ENCODE measurements around the gene BRSK2.

BRSK2 gene

GRCh38 chr11:1397146-1397861 lies 7.6 kb downstream of the BRSK2 start:
- no peak for DNase-seq (ENCODE audit: low read depth in 2 of 2)

GRCh38 chr11:1397862-1398527 lies 8.3 kb downstream of the BRSK2 start:
- no peak for DNase-seq (ENCODE audit: low read depth in 2 of 2)

GRCh38 chr11:1398528-1399235 lies 8.9 kb downstream of the BRSK2 start:
- no peak for DNase-seq (ENCODE audit: low read depth in 2 of 2)

DNA sequence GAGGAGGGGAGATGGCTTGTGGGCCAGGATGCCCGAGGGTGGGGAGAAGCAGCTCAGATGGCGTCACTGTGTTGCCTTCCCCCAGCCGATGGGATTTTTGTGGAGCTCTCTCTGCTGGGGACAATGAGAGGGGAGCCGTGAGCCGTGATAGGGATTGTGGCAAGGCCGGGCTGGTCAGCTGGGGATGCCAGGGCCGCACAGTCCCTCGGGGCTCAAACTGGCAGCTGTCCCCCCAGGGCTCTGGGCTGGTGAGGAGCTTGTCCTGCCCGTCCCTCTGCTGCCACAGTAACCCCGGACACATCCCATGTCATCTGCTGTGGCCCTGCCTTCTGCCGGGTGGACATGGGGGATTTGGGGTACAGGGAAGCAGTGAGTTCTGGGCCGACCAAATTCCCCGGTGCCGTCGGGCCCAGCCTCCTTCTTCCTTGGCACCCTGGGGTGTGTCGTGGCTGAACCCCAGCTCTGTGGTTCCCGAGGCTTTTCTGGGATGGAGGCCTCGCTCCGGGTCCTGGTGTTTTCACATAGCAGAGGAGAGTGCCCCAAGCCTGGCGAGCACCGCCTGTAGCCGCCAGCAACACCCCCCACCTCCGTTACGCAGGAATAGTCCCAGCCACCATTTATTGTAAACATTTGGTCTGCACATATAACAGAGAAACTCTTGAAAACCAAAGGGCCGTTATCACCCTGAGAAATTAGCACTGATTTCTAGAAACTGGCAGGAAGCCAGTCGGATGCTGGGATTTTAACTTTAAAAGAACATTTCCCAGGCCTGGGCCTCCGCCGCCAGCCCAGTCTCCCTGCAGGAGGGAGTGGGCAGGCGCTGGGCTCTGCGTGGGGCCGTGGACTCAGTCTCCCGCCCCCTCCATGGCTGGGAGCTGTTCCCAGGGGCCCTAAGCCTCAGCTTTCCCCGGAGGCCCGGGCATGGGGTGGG lies 9.9 kb downstream of the BRSK2 start:
- no peak for DNase-seq (ENCODE audit: low read depth in 2 of 2)

DNA sequence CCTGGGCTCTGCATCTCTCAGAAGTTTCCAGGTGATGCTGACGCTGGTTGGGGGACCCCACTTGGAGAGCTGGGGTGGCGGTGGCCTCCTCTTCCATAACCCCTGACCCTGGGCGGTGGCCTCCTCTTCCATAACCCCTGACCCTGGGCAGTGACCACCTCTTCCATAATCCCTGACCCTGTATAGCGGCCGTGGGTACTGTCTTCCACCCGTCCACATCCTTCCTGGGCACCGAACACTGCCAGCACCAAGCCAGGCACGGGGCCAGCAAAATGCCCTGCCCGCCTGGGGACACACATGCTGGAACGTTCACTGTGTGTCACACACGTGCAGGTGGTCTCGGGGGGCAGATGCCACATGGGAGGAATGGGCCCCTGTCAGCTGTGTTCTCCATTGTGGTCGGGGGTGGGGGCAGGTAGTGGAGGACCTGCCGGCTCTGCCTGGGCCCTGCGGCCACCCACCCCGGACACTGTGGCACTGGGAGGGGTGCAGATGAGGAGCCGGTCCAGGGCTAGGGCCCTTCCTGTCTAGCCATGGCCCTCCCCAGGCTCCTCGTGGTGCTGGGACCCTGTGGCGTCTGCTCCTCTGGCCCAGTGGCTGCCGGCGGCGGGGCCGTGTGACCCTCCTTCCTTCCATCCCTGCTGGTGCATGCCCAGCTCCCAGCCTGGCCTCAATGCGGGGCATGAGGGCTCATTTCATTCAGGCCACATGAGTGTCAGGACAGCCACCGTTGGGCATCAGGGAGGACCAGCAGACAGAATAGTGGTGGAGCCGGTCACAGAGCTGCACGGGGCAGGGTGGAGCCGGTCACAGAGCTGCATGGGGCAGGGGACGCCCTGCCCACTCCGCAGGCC lies 10.8 kb downstream of the BRSK2 start:
- no peak for DNase-seq (ENCODE audit: low read depth in 2 of 2)

GRCh38 chr11:1401171-1401445 lies 11.4 kb downstream of the BRSK2 start:
- DNase-seq (ENCODE audit: low read depth in 2 of 2) = no peak

DNA sequence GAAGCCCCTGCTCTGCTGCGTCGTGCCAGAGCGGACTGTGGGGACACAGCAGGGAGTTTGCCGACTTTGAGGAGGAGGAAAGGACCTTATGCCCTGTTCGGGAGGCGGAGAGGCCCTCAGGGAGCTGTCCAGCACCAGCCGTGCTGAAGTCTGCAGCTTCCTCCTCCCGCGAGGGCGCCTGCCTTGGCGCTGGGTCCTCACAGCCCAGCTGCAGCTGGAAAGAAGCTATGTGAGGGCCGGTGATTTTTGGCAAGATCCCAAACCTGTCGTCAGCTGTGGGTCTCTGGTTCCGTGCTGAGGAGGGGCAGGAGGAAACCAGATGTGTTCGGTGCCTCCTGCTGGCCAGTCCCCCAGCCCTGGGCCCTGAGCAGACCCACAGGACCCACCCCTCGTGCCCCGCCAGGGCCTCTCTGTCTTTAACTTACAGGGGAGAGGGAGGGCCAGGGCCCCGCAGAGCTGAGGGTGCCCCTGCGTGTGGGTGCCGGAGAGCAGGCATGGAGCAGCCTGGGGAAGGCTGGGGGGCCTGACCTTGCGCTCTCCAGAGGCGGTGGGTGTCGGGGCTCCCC lies 12.0 kb downstream of the BRSK2 start:
- no peak for DNase-seq (ENCODE audit: low read depth in 2 of 2)

DNA sequence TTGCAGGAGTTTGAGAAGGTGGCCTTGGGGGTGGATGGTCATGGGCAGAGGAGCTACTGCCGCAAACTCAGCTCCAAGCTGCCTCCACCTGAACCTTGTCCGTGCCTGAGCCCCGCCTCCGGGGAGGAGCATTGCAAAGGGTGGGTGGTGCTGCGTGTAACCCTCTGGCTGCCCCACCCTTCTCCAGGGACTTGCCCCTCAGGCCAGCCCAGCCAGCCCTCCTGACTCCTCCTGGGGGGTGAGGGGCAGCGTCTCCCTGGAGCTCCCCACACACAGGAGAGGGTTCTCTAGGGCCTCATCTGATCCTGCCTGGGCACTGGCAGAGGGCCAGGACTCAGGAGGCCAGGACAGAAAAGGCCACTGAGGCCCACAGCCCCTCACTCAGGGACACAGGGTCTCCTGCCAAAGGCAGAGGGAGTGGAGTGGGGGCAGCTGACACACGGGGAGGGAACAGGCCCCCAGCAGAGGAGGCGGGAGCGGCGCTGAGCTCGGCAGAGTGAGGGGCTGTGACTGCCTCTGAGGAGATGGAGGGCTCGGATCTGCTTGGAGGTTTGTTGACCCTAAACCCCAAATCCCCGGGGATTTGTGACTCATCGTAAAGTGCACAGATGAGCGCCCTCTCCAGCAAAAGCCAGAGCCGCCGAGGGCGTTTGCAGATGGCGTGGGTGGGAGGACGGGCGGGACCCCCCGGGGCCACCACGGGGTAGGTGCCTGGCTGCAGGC lies 12.8 kb downstream of the BRSK2 start:
- no peak for DNase-seq (ENCODE audit: low read depth in 2 of 2)

- DNase-seq (ENCODE audit: low read depth in 2 of 2) = no peak
These were observed 13.4 kb downstream of the BRSK2 start for GRCh38 chr11:1403078-1403620.

- no peak for DNase-seq (ENCODE audit: low read depth in 2 of 2)
These were observed 14.2 kb downstream of the BRSK2 start for GRCh38 chr11:1403721-1404460.

GRCh38 chr11:1404461-1405185 lies 14.9 kb downstream of the BRSK2 start:
- no peak for DNase-seq (ENCODE audit: low read depth in 2 of 2)

DNA sequence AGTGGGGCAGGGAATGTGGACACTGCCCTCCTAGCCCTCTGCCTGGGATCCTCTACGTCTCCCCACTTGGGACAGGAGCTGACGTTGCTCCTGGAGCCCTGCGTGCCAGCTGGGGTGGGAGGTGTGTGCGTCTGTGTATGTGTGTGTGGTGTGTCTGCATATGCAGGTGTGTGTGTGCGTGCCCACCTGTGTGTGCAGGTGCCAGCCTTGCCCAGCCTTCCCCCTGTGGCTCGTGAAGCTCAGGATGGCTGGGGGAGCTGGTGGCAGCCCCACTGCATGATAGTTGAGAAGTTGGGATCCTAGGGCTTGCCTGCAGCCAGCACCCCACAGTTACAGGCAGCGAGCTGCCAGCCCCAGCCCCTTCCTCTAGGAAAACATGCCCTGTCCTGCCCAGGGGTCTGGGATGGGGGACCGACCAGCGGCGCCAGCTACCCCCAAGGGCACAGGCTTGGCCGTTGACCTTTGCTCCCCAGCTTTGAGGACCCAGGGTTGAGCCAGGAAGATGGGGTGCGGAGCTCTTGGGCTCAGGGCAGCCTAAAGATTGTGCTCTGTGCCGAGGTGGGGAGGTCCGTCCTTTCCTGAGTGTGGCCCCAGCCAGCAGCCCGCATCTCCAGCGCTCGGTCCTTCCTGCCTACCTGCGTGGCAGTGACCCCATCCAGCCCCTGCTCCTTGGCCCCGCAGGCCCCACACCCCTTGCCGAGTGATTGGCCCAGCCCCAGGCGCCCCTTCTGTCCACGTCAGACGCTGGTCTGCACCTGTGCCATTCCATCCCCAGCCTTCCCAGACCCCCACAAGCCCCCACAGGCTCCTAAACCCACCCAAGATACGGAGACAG lies 15.7 kb downstream of the BRSK2 start:
- no peak for DNase-seq (ENCODE audit: low read depth in 2 of 2)

DNA sequence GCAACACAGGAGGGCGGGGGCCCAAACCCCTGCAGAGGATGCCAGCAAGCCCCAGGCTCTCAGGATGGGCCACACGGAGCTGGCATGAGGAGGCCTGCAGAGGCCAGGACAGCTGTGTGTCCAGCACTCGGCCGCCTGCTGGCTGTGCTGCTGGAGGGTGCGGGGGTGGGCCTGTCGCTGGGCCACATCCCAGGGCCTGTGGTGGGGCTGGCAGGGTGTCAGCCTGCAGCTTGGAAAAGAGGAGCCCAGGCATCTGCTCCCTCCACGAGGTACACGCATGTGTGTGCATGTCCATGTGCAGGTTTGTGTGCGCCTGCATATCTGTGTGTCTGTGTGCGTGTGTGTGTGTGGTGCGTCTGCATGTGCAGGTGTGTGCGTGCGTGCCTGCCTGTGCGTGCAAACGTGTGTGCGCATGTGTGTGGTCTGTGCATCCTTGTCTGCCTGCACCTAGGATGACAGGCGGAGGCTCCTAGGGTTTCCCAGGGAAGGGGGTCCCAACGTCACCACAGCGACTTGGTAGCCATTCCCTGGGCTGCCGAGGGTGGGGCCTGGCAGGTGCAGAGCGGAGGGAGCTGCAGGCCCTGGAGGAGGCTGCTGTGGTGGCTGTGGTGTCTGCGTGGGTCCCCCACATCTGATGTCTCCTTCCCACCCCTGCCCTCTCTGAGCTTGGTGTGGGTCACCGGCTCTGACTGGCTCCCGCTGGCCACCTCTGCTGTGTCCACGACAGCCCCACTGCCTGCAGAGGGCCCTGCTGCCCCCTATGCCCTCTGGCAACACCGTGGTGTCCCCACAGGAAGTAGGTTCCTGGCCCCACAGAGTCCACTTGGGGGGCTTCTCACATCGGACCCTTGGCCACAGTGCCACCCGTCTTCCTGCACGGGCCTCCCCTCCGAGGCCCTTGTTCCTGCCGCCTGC lies 17.1 kb downstream of the BRSK2 start:
- no peak for DNase-seq (ENCODE audit: low read depth in 2 of 2)

GRCh38 chr11:1407668-1408067 lies 17.9 kb downstream of the BRSK2 start:
- no peak for DNase-seq (ENCODE audit: low read depth in 2 of 2)

DNA sequence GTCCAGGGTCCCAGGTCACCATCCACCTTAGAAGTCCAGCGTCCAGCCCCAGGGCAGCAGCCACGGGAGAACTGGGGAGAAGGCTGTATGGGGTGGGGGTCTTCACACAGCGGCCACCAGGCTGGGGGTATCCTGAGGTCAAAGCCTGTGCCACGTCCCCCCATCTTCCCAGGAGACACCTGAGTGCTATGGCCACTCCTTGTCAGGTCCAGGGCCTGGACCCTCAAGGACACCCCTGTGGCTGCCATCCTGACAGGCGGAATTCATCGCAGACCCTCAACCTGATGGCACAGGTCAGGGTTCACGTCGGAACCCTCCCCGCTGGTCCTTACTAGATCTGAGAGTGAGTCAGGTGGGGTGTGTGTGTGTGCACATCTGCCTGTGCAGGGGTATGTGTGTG lies 18.6 kb downstream of the BRSK2 start:
- DNase-seq (ENCODE audit: low read depth in 2 of 2) = no peak

- DNase-seq (ENCODE audit: low read depth in 2 of 2) = no peak
These were observed 19.5 kb downstream of the BRSK2 start for GRCh38 chr11:1409108-1409851.
